Measurements from ENCODE around the gene HM13.
"Not testable (repeated sequence)": the region's sequence is repeated elsewhere in the genome, so short reads cannot be mapped to it uniquely, and the experiment has no call there.

The HM13 gene

GRCh38 chr20:31568041-31568731 lies 53.9 kb downstream of the HM13 start:
- DNase-seq: no peak

DNA sequence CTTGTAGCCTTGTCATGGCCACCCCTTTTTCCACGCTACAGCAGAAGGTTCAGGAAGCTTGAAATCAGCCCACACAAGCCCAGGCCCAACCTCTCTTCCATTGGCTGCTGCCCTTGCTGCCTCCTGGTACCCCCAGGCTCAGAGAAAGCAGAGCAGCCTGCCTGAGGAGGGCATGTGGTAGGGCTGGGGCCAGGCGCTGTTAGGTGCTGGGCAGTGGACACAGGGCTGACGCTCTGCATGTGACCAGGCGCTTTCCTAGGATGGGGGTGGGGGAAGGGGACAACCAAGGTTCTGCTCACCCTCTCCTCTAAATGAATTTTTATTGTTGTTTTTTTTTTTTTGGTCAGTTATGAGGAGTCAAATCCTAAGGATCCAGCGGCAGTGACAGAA lies 54.5 kb downstream of the HM13 start:
- no peak for DNase-seq

DNA sequence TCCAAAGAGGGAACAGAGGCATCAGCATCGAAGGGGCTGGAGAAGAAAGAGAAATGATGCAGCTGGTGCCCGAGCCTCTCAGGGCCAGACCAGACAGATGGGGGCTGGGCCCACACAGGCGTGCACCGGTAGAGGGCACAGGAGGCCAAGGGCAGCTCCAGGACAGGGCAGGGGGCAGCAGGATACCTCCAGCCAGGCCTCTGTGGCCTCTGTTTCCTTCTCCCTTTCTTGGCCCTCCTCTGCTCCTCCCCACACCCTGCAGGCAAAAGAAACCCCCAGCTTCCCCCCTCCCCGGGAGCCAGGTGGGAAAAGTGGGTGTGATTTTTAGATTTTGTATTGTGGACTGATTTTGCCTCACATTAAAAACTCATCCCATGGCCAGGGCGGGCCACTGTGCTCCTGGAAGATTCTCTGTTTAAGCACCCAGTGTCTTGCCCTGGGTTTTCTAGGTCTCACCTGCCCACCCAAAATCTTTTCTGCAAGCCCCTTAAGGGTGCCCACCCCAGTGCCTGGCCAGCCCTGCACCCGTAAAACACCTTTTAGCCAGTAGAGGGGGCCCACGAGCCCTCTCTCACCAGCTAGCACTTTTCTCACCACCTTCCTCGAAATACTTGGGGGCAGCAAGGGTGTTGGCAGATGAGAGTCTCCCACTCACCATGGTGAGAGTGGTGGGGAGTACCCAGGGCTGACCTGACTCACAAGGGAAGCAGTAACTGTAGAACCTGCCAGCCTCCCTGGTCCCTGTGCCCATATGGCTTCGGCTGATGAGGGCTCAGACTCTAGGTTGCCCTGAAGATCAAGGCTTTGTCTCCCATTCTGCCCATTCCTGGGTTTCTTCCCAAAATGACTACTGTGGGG lies 55.1 kb downstream of the HM13 start:
- DNase-seq: peak; percentile 46

GRCh38 chr20:31570021-31570463 lies 55.8 kb downstream of the HM13 start:
- no peak for DNase-seq

DNA sequence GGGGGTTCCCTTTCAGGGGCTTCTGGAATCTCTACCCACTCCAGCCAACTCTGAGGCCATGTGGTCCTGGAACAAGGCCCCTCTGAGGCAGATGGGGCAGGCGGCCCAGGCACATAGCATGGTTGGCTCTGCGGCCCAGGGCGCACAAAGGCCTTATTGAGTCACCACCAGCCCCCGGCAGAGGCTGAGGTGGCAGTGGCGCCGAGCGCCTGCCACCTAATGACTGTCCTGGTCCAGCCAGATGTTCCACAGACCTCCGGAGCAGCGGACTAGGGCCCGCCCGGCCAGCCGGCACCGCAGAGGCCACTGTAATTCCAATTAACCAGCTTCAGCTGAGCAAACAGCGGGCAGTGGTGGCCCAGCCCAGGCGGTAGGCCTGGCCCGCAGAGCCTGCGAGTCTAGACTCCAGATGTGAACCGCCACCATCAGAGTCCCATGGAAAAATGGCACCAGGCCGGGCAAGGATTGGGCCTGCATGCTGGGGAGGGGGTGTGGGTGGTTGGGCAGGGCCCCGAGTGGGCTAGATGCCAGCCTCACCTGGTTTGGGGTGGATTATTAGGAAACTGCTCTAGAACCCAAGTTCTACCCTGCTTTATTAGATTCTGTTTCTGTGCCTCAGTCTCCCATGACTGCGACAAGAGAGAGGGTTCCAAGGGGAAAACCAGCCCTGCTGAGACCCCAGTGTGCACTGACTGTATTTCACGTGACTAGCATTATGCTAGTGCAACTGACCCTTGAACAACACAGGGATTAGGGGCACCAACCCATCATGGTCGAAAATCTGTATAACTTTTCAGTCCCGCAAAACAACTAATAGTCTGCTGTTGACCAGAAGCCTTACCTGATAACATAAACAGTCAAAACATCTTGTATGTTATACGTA lies 56.7 kb downstream of the HM13 start:
- no peak for DNase-seq

GRCh38 chr20:31572042-31572700 lies 57.9 kb downstream of the HM13 start:
- no peak for DNase-seq

DNA sequence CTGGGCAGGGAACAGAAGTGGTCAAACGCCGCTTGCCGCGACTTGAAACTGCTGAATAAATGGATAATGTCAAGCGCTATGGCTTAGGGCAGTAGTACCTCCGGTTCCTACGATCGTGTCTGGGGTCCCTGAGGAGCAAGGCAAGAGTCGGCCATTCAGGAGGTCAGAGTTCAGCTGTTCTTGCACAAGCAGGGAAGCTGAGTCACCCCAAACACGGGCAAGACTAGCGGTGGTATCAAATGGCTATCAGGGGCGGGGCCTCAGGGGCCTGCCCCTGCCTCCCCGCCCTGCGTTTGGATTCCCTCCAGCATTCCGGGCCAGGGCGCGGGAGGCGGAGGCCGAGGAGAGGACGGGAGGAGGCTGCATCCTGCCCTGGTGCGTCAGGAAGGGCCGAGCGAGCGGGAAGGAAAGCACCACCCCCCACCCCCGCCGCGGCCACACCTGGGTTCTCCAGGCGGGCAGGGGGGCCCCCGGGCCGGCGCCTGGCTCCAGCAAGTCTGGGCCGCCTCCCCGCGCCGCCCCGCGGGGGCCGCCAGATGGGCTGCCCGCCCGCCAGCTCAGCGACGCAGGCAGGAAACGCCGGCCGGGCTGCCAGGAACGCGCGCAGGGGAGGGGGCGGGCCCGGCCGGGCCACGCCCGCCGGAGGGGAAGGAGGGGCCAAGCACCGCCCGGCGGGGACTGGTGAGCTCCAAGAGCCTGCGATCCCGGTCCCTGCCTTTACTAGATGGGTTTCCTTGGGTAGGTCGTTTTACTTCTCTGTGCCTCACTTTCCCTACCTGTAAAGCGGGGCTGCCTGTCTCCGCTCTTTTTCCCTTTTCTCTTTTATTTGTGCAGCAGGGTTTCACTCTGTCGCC lies 58.7 kb downstream of the HM13 start:
- peak; percentile 71 for DNase-seq

- no peak for DNase-seq
Measured at GRCh38 chr20:31573555-31574321, 59.5 kb downstream of the HM13 start.

DNA sequence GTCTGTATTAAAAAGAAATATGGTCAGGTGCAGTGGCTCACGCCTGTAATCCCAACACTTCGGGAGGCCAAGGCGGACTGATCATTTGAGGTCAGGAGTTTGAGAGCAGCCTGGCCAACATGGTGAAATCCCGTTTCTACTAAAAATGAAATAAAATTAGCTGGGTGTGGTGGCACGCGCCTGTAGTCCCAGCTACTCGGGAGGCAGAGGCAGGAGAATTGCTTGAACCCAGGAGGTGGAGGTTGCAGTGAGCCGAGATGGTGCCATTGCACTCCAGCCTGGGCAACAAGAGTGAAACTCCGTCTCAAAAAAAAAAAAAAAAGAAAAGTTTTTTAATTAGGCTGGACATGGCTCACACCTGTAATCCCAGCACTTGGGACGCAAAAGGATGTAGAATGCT lies 60.7 kb downstream of the HM13 start:
- not testable (repeated sequence) for DNase-seq

- no peak for DNase-seq
Measured at GRCh38 chr20:31576751-31577150, 62.5 kb downstream of the HM13 start.

DNA sequence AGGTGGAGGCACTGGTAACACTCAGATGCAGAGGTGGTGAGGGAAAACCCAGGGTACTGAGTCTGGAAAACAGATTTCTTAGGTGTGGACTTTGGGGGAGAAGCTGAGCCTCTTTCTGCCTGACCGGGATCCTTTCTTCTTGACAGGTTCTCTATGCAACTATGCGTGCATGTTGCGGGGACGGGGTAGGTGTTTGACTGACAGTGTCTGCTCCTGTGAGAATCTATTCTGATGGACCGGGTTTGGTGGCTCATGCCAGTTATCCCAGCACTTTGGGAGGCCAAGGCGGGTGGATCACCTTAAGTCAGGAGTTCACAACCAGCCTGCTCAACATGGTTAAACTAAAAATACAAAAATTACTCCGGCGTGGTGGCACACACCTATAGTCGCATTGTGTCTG lies 63.0 kb downstream of the HM13 start:
- DNase-seq: no peak

DNA sequence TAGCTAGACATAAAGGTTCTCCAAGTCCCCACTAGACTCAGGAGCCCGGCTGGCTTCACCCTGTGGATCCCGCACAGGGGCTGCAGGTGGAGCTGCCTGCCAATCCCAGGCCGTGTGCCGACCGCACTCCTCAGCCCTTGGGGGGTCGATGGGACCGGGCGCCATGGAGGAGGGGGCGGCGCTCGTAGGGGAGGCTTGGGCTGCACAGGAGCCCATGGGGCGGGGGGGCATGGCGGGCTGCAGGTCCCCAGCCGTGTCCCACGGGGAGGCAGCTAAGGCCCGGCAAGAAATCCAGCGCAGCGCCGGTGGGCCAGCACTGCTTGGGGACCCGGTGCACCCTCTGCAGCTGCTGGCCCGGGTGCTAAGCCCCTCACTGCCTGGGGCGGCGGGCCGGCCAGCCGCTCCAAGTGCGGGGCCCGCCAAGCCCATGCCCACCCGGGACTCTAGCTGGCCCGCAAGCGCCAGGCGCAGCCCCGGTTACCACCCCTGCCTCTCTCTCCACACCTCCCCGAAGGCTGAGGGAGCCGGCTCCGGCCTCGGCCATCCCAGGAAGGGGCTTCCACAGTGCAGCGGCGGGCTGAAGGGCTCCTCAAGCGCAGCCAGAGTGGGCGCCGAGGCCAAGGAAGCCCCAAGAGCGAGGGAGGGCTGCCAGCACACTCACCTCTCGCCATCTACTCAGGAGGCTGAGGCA lies 64.4 kb downstream of the HM13 start:
- no peak for DNase-seq

DNA sequence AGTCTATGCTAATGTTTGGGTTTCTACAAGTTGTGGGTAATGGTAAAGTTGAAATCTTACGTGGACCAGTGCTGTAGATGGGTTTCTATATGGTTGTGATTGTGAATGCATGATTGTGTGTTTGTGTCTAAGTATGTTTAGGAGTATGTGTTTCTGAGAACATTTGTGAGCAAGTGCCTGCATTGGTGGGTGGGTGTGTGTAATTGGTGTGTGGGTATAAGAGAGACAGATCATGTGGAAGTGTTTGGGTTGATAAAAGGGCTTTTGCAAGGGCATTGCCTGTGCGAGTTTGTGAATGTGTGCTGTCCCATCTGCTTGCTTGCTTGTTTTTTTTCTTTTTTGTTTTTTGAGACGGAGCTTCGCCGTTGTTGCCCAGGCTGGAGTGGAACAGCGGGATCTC lies 65.0 kb downstream of the HM13 start:
- DNase-seq: no peak

GRCh38 chr20:31579941-31580651 lies 65.9 kb downstream of the HM13 start:
- not testable (repeated sequence) for DNase-seq

- DNase-seq: no peak
Measured at GRCh38 chr20:31580706-31581105, 66.5 kb downstream of the HM13 start.

DNA sequence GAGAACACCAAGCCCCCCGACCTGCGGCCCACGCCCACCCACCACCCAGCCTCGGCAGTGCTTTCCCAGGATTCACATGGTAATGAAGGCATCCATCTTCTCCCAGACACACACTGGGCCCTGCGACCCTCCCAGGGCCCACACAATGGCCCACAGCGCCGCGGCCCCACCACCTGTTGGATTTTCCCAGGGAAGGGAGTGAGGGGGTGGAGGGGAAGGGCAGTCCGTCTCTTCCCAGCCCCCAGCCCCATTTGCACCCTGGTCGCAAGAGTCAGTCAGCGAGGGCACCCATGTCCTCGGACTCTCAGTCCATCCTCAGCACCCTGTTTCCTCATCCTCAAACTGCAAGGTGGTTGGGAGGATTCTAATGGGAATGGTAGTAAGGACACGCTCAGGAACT lies 67.1 kb downstream of the HM13 start:
- no peak for DNase-seq

- no peak for DNase-seq
Measured at GRCh38 chr20:31587545-31588389, 73.5 kb downstream of the HM13 start.

DNA sequence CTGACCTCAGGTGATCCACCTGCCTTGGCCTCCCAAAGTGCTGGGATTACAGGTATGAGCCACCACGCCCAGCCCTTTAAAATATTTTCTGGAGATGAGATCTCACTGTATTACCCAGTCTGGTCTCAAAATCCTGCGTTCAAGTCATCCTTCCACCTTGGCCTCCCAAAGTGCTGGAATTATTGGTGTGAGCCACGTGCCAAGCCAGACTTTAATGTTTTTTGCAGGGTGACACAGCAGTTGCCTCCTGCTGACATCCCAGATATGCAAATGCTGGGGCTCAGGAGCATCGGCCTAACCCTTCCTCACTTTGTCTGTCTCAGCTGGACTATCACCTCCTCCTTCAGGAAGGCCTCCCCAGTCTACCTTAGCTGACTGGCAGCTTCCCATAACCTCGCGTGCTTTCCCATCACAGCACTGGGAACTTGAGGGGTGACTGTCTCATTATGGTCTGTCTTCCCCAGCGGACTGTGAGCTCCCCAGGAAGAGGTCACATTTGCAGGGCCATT lies 76.5 kb downstream of the HM13 start:
- DNase-seq: no peak

All from stimulated activated naive CD4-positive, alpha-beta T cell treated with Interleukin-2 at 50 U/mL for 16 hours (primary cell).